Trophoblast cell (in vitro differentiated cells and primary cell): Measurements from ENCODE around the gene ERBB2.

Experiments
- DNase-seq, 2 donors: peaks; one replicate each; pipeline ENCODE4 v3.0.0-alpha.2; 2016
- H2AFZ ChIP-seq: 2 replicates; pipeline ENCODE4 v1.6.1; 2013; ENCODE audit warnings: low read length, moderate library complexity, mild to moderate bottlenecking; ENCODE audit not compliant: insufficient read depth, poor library complexity
- H2AK5ac ChIP-seq: 2 replicates; pipeline ENCODE4 v1.6.1; 2013; ENCODE audit warnings: mild to moderate bottlenecking, low read length
- H2BK120ac ChIP-seq: 2 replicates; pipeline ENCODE4 v1.6.1; 2013; ENCODE audit warnings: low read length, mild to moderate bottlenecking, moderate library complexity; ENCODE audit not compliant: insufficient read depth, poor library complexity
- H2BK12ac ChIP-seq: 2 replicates; pipeline ENCODE4 v1.6.1; 2013; ENCODE audit warnings: mild to moderate bottlenecking, low read length, moderate library complexity
- H2BK5ac ChIP-seq: 2 replicates; pipeline ENCODE4 v1.6.1; 2013; ENCODE audit warnings: low read length, low read depth, moderate library complexity, mild to moderate bottlenecking; ENCODE audit not compliant: poor library complexity
- H3K14ac ChIP-seq: 2 replicates; pipeline ENCODE4 v1.6.1; 2013; ENCODE audit warnings: mild to moderate bottlenecking, low read length
- H3K18ac ChIP-seq: 2 replicates; pipeline ENCODE4 v1.6.1; 2013; ENCODE audit warnings: mild to moderate bottlenecking, low read length
- H3K23ac ChIP-seq: 2 replicates; pipeline ENCODE4 v1.6.1; 2013; ENCODE audit warnings: low read length
- H3K27ac ChIP-seq: 2 replicates; pipeline ENCODE4 v1.5.1; 2013; ENCODE audit warnings: low read depth, mild to moderate bottlenecking, inconsistent platforms, low read length, moderate library complexity
- H3K27me3 ChIP-seq: 2 replicates; pipeline ENCODE4 v1.6.1; 2013; ENCODE audit warnings: inconsistent platforms, mild to moderate bottlenecking, low read length, moderate library complexity; ENCODE audit not compliant: insufficient read depth
- H3K36me3 ChIP-seq, 2 experiments: 1 replicate in 1 of 2; 2 replicates in 1 of 2; pipeline ENCODE4 v1.6.1; 2013; ENCODE audit warnings: low read length in 2 of 2, mild to moderate bottlenecking in 2 of 2, moderate library complexity in 1 of 2; ENCODE audit not compliant: insufficient read depth in 2 of 2, control insufficient read depth in 1 of 2
- H3K4ac ChIP-seq: 2 replicates; pipeline ENCODE4 v1.6.1; 2013; ENCODE audit warnings: low read depth, mild to moderate bottlenecking, low read length, moderate library complexity
- H3K4me1 ChIP-seq, 2 experiments: 1 replicate in 1 of 2; 2 replicates in 1 of 2; pipeline ENCODE4 v1.6.1; 2013; ENCODE audit warnings: low read length in 2 of 2, mild to moderate bottlenecking in 2 of 2, moderate library complexity in 1 of 2; ENCODE audit not compliant: insufficient read depth in 2 of 2, control insufficient read depth in 1 of 2
- H3K4me2 ChIP-seq: 2 replicates; pipeline ENCODE4 v1.6.1; 2013; ENCODE audit warnings: inconsistent platforms, mild to moderate bottlenecking, low read length, moderate library complexity
- H3K4me3 ChIP-seq: 2 replicates; pipeline ENCODE4 v1.5.1; 2013; ENCODE audit warnings: mild to moderate bottlenecking, low read depth, low read length, inconsistent platforms
- H3K79me1 ChIP-seq: one replicate; pipeline ENCODE4 v1.6.1; 2013; ENCODE audit warnings: low read length
- H3K79me2 ChIP-seq: 2 replicates; pipeline ENCODE4 v1.6.1; 2013; ENCODE audit warnings: low read length, mild to moderate bottlenecking; ENCODE audit not compliant: control insufficient read depth, insufficient read depth, poor library complexity
- H3K9ac ChIP-seq: 2 replicates; pipeline ENCODE4 v1.6.1; 2013; ENCODE audit warnings: mild to moderate bottlenecking, low read length
- H3K9me3 ChIP-seq: 2 replicates; pipeline ENCODE4 v1.6.1; 2013; ENCODE audit warnings: low read depth, mild to moderate bottlenecking, control low read depth, inconsistent platforms, low read length; ENCODE audit not compliant: insufficient read depth
- H4K12ac ChIP-seq: 2 replicates; pipeline ENCODE4 v1.6.1; 2013; ENCODE audit warnings: low read depth, mild to moderate bottlenecking, low read length, moderate library complexity
- H4K8ac ChIP-seq: 2 replicates; pipeline ENCODE4 v1.6.1; 2013; ENCODE audit warnings: low read depth, mild to moderate bottlenecking, low read length, moderate library complexity
- H4K91ac ChIP-seq: one replicate; pipeline ENCODE4 v1.6.1; 2013; ENCODE audit warnings: low read depth, mild to moderate bottlenecking, low read length, moderate library complexity
- WGBS: extraction: QIAGEN DNeasy Blood & Tissue Kit; methylation state at CpG from one replicate; pipeline ENCODE4 v1.1.7; 2013; ENCODE audit warnings: missing lambda C conversion rate; ENCODE audit not compliant: insufficient read length, insufficient coverage; ENCODE audit errors: extremely low coverage; 5-methylcytosine and 5-hydroxymethylcytosine counted together

Gene ERBB2

DNA sequence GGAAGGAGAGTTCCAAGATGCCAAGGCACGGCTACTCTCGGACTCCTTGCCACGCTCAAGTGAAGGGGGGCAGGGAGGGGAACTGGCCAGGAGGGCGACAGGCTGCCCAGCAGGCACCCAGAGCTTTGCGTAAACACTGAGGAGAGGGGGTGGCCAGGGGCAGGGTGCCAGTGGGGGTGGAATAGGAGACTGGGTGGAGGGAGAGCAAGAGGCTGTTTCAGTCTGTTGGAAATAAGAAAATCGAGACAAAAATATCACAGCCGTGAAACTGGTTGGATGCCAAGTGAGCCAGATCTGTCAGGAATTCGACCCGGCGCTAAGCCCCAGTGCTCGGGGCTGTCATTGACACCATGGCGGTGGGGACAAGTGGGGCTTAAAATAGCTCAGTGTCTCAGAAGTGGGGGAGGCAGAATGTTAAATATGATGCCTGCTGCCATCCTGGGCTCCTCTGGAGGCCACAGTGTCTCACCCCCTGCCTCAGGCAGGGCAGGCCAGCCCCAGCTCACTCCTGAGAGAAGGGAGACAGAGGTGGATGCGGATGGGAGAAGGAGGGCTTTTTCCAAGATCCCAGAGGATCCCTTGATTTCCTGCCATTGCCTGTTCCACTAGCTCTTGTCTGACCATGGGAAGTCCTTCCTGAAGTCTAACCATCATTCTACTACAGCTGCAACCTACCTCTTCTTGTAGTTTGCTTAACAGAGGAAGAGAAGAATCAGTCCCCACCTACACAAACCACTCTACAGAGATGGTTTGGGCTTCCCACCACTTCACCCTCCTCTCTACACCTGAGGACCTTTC is 22.1 kb upstream of the ERBB2 start:
- H3K27ac ChIP-seq = no peak overlapping the region
- H2AK5ac ChIP-seq = no peak overlapping the region
- peaks cover 5% of the 10 kb centered on the region for H3K79me1 ChIP-seq
- peaks cover 2% of the 10 kb centered on the region for H3K9me3 ChIP-seq
- H4K91ac ChIP-seq = no peak overlapping the region
- no peaks in the 10 kb centered on the region for H3K36me3 ChIP-seq
- no peak overlapping the region for H2BK12ac ChIP-seq
- no peak overlapping the region for H3K23ac ChIP-seq
- WGBS = no CpG with 5 or more reads among the region's 13 CpGs
- no peak overlapping the region for H4K8ac ChIP-seq
- H3K4ac ChIP-seq = no peak overlapping the region
- H3K9ac ChIP-seq = no peak overlapping the region
- H3K27me3 ChIP-seq = no peaks in the 10 kb centered on the region
- H3K4me3 ChIP-seq = no peak overlapping the region
- H4K12ac ChIP-seq = no peak overlapping the region
- H3K4me1 ChIP-seq = peaks cover 13 to 15% of the 10 kb centered on the region in 2 experiments
- no peak overlapping the region for H3K18ac ChIP-seq
- H2BK120ac ChIP-seq = no peak overlapping the region
- H2BK5ac ChIP-seq = no peak overlapping the region
- H3K4me2 ChIP-seq = no peak overlapping the region
- H2AFZ ChIP-seq = no peak overlapping the region
- no peak overlapping the region for H3K14ac ChIP-seq
- H3K79me2 ChIP-seq = no peaks in the 10 kb centered on the region
- no peak for DNase-seq

DNA sequence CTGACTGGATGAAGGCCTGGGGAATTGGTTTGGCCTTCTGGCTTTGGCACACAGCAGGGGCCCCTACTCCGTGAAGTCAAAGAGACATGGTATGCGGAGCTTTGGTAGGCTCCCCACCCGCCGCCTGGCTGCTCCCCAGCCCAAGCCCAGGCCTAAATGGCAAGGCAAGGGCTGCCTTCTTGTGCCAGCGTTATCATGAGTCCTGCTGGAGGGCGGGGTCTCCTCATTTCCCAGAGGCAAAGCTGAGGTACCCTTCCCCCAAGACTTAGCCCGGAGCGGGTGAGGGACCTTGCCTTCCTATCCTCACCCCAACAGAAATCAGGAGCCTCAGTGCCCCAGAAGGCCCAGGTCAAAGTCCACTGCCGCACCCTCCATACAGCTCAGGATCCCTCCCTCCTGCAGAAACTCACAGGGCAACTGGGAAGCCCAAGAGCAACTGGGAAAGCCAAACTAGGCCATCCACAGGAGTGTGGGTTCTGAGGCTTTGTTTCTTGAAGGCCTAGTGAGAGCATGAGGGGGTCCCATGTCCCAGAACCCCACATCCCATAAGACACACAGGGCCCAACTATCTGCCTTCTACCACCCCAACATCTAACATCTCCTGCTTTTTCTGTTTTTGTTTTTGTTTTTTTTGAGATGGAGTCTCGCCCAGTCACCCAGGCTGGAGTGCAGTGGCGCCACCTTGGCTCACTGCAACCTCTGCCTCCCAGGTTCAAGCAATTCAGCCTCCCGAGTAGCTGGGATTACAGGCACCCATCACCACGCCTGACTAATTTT is 21.3 kb upstream of the ERBB2 start:
- no peak overlapping the region for H2AK5ac ChIP-seq
- no peak overlapping the region for H3K23ac ChIP-seq
- no peak overlapping the region for H2AFZ ChIP-seq
- H3K27me3 ChIP-seq = no peaks in the 10 kb centered on the region
- H2BK120ac ChIP-seq = no peak overlapping the region
- H3K36me3 ChIP-seq = no peaks in the 10 kb centered on the region
- H4K8ac ChIP-seq = no peak overlapping the region
- no peak overlapping the region for H4K91ac ChIP-seq
- peaks cover 13 to 15% of the 10 kb centered on the region in 2 experiments for H3K4me1 ChIP-seq
- H3K4me3 ChIP-seq = no peak overlapping the region
- no peak overlapping the region for H3K14ac ChIP-seq
- H3K27ac ChIP-seq = no peak overlapping the region
- no peak overlapping the region for H2BK5ac ChIP-seq
- no CpG with 5 or more reads among the region's 13 CpGs for WGBS
- H3K9ac ChIP-seq = no peak overlapping the region
- no peak for DNase-seq
- no peak overlapping the region for H4K12ac ChIP-seq
- H3K4ac ChIP-seq = no peak overlapping the region
- H3K18ac ChIP-seq = no peak overlapping the region
- H3K79me2 ChIP-seq = no peaks in the 10 kb centered on the region
- no peak overlapping the region for H2BK12ac ChIP-seq
- H3K4me2 ChIP-seq = no peak overlapping the region
- peaks cover 2% of the 10 kb centered on the region for H3K9me3 ChIP-seq
- H3K79me1 ChIP-seq = peaks cover 5% of the 10 kb centered on the region

DNA sequence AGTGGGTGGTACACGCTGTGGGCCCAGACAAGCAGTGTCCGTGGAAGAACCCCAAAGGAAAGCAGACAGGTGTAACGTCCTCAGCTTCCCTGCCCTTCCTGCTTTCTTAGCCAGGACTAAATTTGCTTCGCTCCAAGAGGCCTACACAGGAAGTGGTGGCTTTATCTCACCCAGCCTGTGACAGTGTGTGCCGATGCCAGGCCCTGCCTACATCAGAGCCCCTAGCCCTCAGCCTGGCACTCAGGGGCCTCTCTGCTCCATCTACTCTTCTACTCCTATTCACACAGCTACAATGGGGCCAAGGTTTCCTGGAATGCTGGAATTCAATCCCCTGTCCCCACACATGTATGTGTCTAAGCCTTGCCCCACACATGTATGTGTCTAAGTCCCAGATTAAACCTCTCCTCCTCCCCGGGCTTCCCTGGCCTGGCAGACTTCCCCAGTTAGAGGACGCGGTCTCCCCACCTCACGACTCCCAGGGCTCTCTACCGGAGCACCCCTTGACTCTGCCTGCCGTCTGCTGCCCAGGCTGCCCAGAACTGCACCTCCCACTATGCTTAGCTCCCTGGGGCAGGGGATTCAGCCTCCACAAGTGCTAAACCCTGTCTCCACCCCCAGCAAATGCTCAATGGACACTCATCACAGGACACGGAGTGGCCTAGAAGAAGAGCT is 20.2 kb upstream of the ERBB2 start:
- H3K79me1 ChIP-seq = peaks cover 3% of the 10 kb centered on the region
- H3K4me1 ChIP-seq = peaks cover 9 to 11% of the 10 kb centered on the region in 2 experiments
- no peak overlapping the region for H3K9ac ChIP-seq
- no peak overlapping the region for H3K27ac ChIP-seq
- H4K12ac ChIP-seq = peak overlapping the region; percentile 65
- no peak overlapping the region for H2BK5ac ChIP-seq
- no peak overlapping the region for H3K4me2 ChIP-seq
- peaks cover 2% of the 10 kb centered on the region for H3K9me3 ChIP-seq
- no CpG with 5 or more reads among the region's 12 CpGs for WGBS
- no peak for DNase-seq
- no peak overlapping the region for H4K91ac ChIP-seq
- no peak overlapping the region for H4K8ac ChIP-seq
- no peak overlapping the region for H2AK5ac ChIP-seq
- H3K4ac ChIP-seq = no peak overlapping the region
- H3K79me2 ChIP-seq = no peaks in the 10 kb centered on the region
- H3K36me3 ChIP-seq = no peaks in the 10 kb centered on the region
- no peaks in the 10 kb centered on the region for H3K27me3 ChIP-seq
- H3K18ac ChIP-seq = no peak overlapping the region
- H2BK120ac ChIP-seq = no peak overlapping the region
- H3K4me3 ChIP-seq = no peak overlapping the region
- no peak overlapping the region for H3K14ac ChIP-seq
- no peak overlapping the region for H2AFZ ChIP-seq
- no peak overlapping the region for H3K23ac ChIP-seq
- no peak overlapping the region for H2BK12ac ChIP-seq

- Histone ChIP-seq H3K4ac (no peak overlapping the region), H3K9ac (no peak overlapping the region), H3K23ac (no peak overlapping the region), H2BK120ac (no peak overlapping the region), H3K18ac (no peak overlapping the region), H3K79me1 (peaks cover 7% of the 10 kb centered on the region), H3K36me3 (no peaks in the 10 kb centered on the region), H4K8ac (no peak overlapping the region), H3K4me1 (peaks cover under 1% of the 10 kb centered on the region in 2 experiments), H3K27ac (no peak overlapping the region), H2AFZ (no peak overlapping the region), H3K27me3 (no peaks in the 10 kb centered on the region), H2BK12ac (no peak overlapping the region), H2BK5ac (no peak overlapping the region), H3K4me2 (no peak overlapping the region), H3K14ac (no peak overlapping the region), H3K9me3 (no peaks in the 10 kb centered on the region), H3K4me3 (no peak overlapping the region), H2AK5ac (no peak overlapping the region), H4K12ac (no peak overlapping the region), H4K91ac (no peak overlapping the region), H3K79me2 (peaks cover 5% of the 10 kb centered on the region)
- DNase-seq = no peak
- WGBS = no CpG with 5 or more reads among the region's 9 CpGs
These were observed 16.4 kb upstream of the ERBB2 start for GRCh38 chr17:39683295-39683939.
